LNCAP (cell line): ENCODE measurements around the gene SLC17A1.

Experiments
- CTCF ChIP-seq: fragments of 450-650 bp; IDR thresholded peaks from 2 replicates; pipeline ENCODE4 v1.5.1; 2017; ENCODE audit warnings: mild to moderate bottlenecking

Gene SLC17A1

GRCh38 chr6:25777031-25777430 is 54.8 kb downstream of the SLC17A1 start:
- no peak for TF ChIP-seq CTCF

- no peak for TF ChIP-seq CTCF
Measured at GRCh38 chr6:25774120-25774715, 57.6 kb downstream of the SLC17A1 start.

- no peak for TF ChIP-seq CTCF
Measured at GRCh38 chr6:25769983-25770382, 61.9 kb downstream of the SLC17A1 start.

- TF ChIP-seq CTCF = no peak
Measured at GRCh38 chr6:25768566-25768965, 63.3 kb downstream of the SLC17A1 start.

- no peak for TF ChIP-seq CTCF
Measured at GRCh38 chr6:25764611-25765010, 67.2 kb downstream of the SLC17A1 start.

- TF ChIP-seq CTCF = no peak
Measured at GRCh38 chr6:25757936-25758642, 73.8 kb downstream of the SLC17A1 start.

GRCh38 chr6:25756382-25757363 is 75.2 kb downstream of the SLC17A1 start:
- no peak for TF ChIP-seq CTCF
